HG02884 (cell line): ENCODE results near the gene CD226.
"Not testable (repeated sequence)": the region's sequence is repeated elsewhere in the genome, so short reads cannot be mapped to it uniquely, and the experiment has no call there.

Experiments used
- ATAC-seq: cut with Tn5 transposase; IDR thresholded peaks from one replicate; pipeline ENCODE4 v1.9.1; 2021; ENCODE audit warnings: mild to moderate bottlenecking, moderate library complexity; ENCODE audit not compliant: unreplicated experiment

The CD226 gene

GRCh38 chr18:69956665-69957620 lies 9.3 kb upstream of the CD226 start:
- no peak for ATAC-seq

- ATAC-seq = no peak
Observed at GRCh38 chr18:69956057-69956456, 8.4 kb upstream of the CD226 start.

GRCh38 chr18:69954719-69955480 lies 7.2 kb upstream of the CD226 start:
- no peak for ATAC-seq

- ATAC-seq = no peak
Observed at GRCh38 chr18:69953191-69953590, 5.5 kb upstream of the CD226 start.

GRCh38 chr18:69951182-69951581 lies 3.5 kb upstream of the CD226 start:
- no peak for ATAC-seq

GRCh38 chr18:69949538-69949936 lies 1.9 kb upstream of the CD226 start:
- no peak for ATAC-seq

- ATAC-seq = peak; percentile 85
Observed at GRCh38 chr18:69948919-69949537, 1.4 kb upstream of the CD226 start.

GRCh38 chr18:69948256-69948655 lies 583 bp upstream of the CD226 start:
- ATAC-seq = no peak

GRCh38 chr18:69946608-69947155 lies 991 bp downstream of the CD226 start:
- no peak for ATAC-seq

GRCh38 chr18:69945220-69946114 lies 2.2 kb downstream of the CD226 start:
- no peak for ATAC-seq

- no peak for ATAC-seq
Observed at GRCh38 chr18:69944436-69944835, 3.2 kb downstream of the CD226 start.

- ATAC-seq = no peak
Observed at GRCh38 chr18:69943021-69943420, 4.7 kb downstream of the CD226 start.

- no peak for ATAC-seq
Observed at GRCh38 chr18:69941183-69941582, 6.5 kb downstream of the CD226 start.

- not testable (repeated sequence) for ATAC-seq
Observed at GRCh38 chr18:69939812-69940211, 7.9 kb downstream of the CD226 start.

GRCh38 chr18:69936191-69936558 lies 11.5 kb downstream of the CD226 start:
- peak; percentile 21 for ATAC-seq

- ATAC-seq = peak; percentile 86
Observed at GRCh38 chr18:69935319-69936190, 12.1 kb downstream of the CD226 start.

- no peak for ATAC-seq
Observed at GRCh38 chr18:69934601-69935265, 12.9 kb downstream of the CD226 start.

- no peak for ATAC-seq
Observed at GRCh38 chr18:69929041-69929774, 18.5 kb downstream of the CD226 start.
